Measurements from ENCODE around the gene SIGLEC12. TPM values are rescaled to one million over a fixed set of nuclear protein-coding genes. Genes with fewer than 3 reads are reported as not detected.
A peak's percentile ranks its signal among the peaks of the same experiment; 100 is the strongest.

Gene SIGLEC12
- polyA plus RNA-seq, 1 donor (not counting 4 experiments of a cell fraction or from before 2014, with no cell fraction given), result not detected

DNA sequence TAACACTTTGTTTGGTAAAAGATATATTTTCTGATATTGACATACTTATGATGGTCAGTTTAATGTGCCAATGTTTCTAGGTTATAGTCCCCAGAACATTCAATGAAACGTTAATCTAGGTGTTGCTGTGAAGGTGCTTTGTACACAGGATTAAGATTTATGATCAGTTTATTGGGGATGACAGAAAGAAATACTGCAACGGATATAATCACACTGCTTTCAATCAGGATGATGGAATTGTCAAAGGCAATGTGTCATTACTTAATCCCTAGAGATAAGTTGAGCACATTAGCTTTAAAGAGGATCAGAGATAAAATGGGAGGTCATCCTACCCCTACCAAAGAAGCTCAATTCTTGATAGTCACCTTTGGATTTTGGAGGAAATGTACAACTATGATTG is 12.4 kb upstream of the SIGLEC12 start:
- dilution Hi-C loops (cut with MboI; ENCODE audit: extremely low pct_ligation_motif_present, low sequenced_read_pairs), result no loop called here
- no peak for FAIRE-seq
- no peaks in the 10 kb centered on the region for H3K4me1 ChIP-seq (ENCODE audit: control insufficient read depth, extremely low read depth, insufficient read depth, low read length)
- H3K27ac ChIP-seq (ENCODE audit: control insufficient read depth, insufficient read depth, low read length), result no peak overlapping the region
- no peak overlapping the region for H3K4me3 ChIP-seq (ENCODE audit: control insufficient read depth in 2 of 3, extremely low read depth in 1 of 3, insufficient read depth in 2 of 3, low read depth in 1 of 3, low read length in 3 of 3)
- TF ChIP-seq EZH2 (IDR thresholded peaks at IDR 0.05; ENCODE audit: low read length), result no peak
- TF ChIP-seq, protein P1, sequence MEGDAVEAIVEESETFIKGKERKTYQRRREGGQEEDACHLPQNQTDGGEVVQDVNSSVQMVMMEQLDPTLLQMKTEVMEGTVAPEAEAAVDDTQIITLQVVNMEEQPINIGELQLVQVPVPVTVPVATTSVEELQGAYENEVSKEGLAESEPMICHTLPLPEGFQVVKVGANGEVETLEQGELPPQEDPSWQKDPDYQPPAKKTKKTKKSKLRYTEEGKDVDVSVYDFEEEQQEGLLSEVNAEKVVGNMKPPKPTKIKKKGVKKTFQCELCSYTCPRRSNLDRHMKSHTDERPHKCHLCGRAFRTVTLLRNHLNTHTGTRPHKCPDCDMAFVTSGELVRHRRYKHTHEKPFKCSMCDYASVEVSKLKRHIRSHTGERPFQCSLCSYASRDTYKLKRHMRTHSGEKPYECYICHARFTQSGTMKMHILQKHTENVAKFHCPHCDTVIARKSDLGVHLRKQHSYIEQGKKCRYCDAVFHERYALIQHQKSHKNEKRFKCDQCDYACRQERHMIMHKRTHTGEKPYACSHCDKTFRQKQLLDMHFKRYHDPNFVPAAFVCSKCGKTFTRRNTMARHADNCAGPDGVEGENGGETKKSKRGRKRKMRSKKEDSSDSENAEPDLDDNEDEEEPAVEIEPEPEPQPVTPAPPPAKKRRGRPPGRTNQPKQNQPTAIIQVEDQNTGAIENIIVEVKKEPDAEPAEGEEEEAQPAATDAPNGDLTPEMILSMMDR (optimal IDR thresholded peaks at IDR 0.05 in 1 of 3, IDR thresholded peaks at IDR 0.05 in 1 of 3, conservative IDR thresholded peaks at IDR 0.05 in 1 of 3; ENCODE audit: extremely low read depth in 1 of 3, insufficient read depth in 2 of 3, low read length in 3 of 3), result no peak
- H3K27me3 ChIP-seq (ENCODE audit: control insufficient read depth, extremely low read depth, insufficient read depth, low read length), result no peaks in the 10 kb centered on the region
- H3K9me3 ChIP-seq (ENCODE audit: control insufficient read depth, low read depth, low read length), result no peaks in the 10 kb centered on the region
- no peak overlapping the region for H3K9ac ChIP-seq (ENCODE audit: control insufficient read depth, extremely low read depth, insufficient read depth, low read length)
- no peak for DNase-seq (ENCODE audit: low read depth, low spot score)
- no peaks in the 10 kb centered on the region for H3K9me1 ChIP-seq (ENCODE audit: control insufficient read depth, extremely low read depth, insufficient read depth, low read length)
- H4K20me1 ChIP-seq (ENCODE audit: control insufficient read depth, extremely low read depth, insufficient read depth, low read length), result no peaks in the 10 kb centered on the region
- H3K79me2 ChIP-seq (ENCODE audit: control insufficient read depth, insufficient read depth, low read length), result no peaks in the 10 kb centered on the region
- no peak overlapping the region for H2AFZ ChIP-seq (ENCODE audit: control insufficient read depth, low read length)
- H3K4me2 ChIP-seq (ENCODE audit: control insufficient read depth, extremely low read depth, insufficient read depth, low read depth, low read length), result no peak overlapping the region
- H3K36me3 ChIP-seq (ENCODE audit: control insufficient read depth in 2 of 2, extremely low read depth in 1 of 2, insufficient read depth in 2 of 2, low read length in 2 of 2), result no peaks in the 10 kb centered on the region

DNA sequence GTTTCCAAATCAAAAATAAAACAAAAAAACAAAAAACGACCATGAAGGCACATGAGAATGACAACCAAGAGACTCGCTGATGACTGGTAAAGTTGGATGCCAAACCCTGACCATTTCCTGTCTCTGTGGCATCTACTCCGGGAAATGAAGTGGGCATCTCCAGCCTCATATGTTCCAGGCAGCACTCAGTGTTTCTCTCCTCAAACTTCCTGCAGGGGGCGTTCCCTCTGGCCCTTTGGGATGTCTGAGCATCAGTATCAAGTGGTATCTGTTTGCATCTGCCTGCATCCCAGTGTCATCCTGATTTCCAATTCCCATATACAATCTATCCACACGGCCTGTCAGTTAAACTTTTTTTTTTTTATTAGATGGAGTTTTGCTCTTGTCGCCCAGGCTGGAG is 9.8 kb upstream of the SIGLEC12 start:
- no peaks in the 10 kb centered on the region for H3K27me3 ChIP-seq (ENCODE audit: control insufficient read depth, extremely low read depth, insufficient read depth, low read length)
- no peaks in the 10 kb centered on the region for H3K9me1 ChIP-seq (ENCODE audit: control insufficient read depth, extremely low read depth, insufficient read depth, low read length)
- H3K4me1 ChIP-seq (ENCODE audit: control insufficient read depth, extremely low read depth, insufficient read depth, low read length), result no peaks in the 10 kb centered on the region
- no peak overlapping the region for H3K9ac ChIP-seq (ENCODE audit: control insufficient read depth, extremely low read depth, insufficient read depth, low read length)
- no peak for TF ChIP-seq EZH2 (IDR thresholded peaks at IDR 0.05; ENCODE audit: low read length)
- TF ChIP-seq, protein P1 (optimal IDR thresholded peaks at IDR 0.05 in 1 of 3, IDR thresholded peaks at IDR 0.05 in 1 of 3, conservative IDR thresholded peaks at IDR 0.05 in 1 of 3; ENCODE audit: extremely low read depth in 1 of 3, insufficient read depth in 2 of 3, low read length in 3 of 3), result peak in 1 of 3 experiments; percentile 48
- H3K4me2 ChIP-seq (ENCODE audit: control insufficient read depth, extremely low read depth, insufficient read depth, low read depth, low read length), result no peak overlapping the region
- H4K20me1 ChIP-seq (ENCODE audit: control insufficient read depth, extremely low read depth, insufficient read depth, low read length), result no peaks in the 10 kb centered on the region
- no peak overlapping the region for H2AFZ ChIP-seq (ENCODE audit: control insufficient read depth, low read length)
- H3K27ac ChIP-seq (ENCODE audit: control insufficient read depth, insufficient read depth, low read length), result no peak overlapping the region
- no peak for FAIRE-seq
- H3K9me3 ChIP-seq (ENCODE audit: control insufficient read depth, low read depth, low read length), result no peaks in the 10 kb centered on the region
- dilution Hi-C loops (cut with MboI; ENCODE audit: extremely low pct_ligation_motif_present, low sequenced_read_pairs), result no loop called here
- H3K79me2 ChIP-seq (ENCODE audit: control insufficient read depth, insufficient read depth, low read length), result no peaks in the 10 kb centered on the region
- no peaks in the 10 kb centered on the region for H3K36me3 ChIP-seq (ENCODE audit: control insufficient read depth in 2 of 2, extremely low read depth in 1 of 2, insufficient read depth in 2 of 2, low read length in 2 of 2)
- H3K4me3 ChIP-seq (ENCODE audit: control insufficient read depth in 2 of 3, extremely low read depth in 1 of 3, insufficient read depth in 2 of 3, low read depth in 1 of 3, low read length in 3 of 3), result no peak overlapping the region
- no peak for DNase-seq (ENCODE audit: low read depth, low spot score)

Measured in keratinocyte (primary cell).